ENCODE measurements around the gene TJP1.

DNA sequence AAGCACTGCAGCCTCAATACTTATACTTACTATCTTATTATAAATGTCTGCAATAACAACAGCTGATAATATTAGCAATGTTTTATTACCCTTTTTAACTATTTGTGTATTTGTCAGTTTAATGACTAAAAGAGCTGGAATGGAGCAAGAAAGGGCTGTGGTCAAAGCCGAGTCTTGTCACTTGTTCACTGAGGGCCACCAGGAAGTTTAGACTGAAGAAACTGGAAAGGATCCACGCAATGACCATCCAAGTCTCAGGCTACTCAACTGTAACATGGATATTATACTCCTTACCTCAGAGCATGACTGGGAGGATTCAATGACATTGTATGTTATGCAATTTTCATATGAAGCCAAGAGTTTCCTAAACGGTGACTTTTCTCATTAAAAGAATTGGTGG is 90.4 kb downstream of the TJP1 start:
- TF ChIP-seq CTCF (IDR thresholded peaks at IDR 0.05; ENCODE audit: poor library complexity) (no peak), EZH2 (IDR thresholded peaks at IDR 0.05; ENCODE audit: borderline replicate concordance) (no peak), EZH2phosphoT487 (IDR thresholded peaks at IDR 0.05; ENCODE audit: low read depth, severe bottlenecking, unreplicated experiment) (no peak)
